Endothelial cell (in vitro differentiated cells): ENCODE data around the gene FARS2. TPM values are rescaled to one million over a fixed set of nuclear protein-coding genes. Genes with fewer than 3 reads are reported as not detected.

Experiments used
- DNase-seq: peaks from one replicate; pipeline ENCODE4 v3.0.0; 2021; ENCODE audit warnings: low spot score
- H3K27ac Mint-ChIP-seq: one replicate; pipeline ENCODE4 v1.8.0; 2021; ENCODE audit warnings: mixed read lengths, inconsistent platforms; ENCODE audit not compliant: unreplicated experiment
- H3K27me3 Mint-ChIP-seq: one replicate; pipeline ENCODE4 v1.8.0; 2021; ENCODE audit warnings: mild to moderate bottlenecking, moderate library complexity, mixed read lengths, inconsistent platforms; ENCODE audit not compliant: unreplicated experiment
- H3K36me3 Mint-ChIP-seq: one replicate; pipeline ENCODE4 v1.8.0; 2021; ENCODE audit warnings: mild to moderate bottlenecking, low read depth, mixed read lengths, inconsistent platforms; ENCODE audit not compliant: unreplicated experiment
- H3K4me1 Mint-ChIP-seq: one replicate; pipeline ENCODE4 v1.8.0; 2021; ENCODE audit warnings: mild to moderate bottlenecking, mixed read lengths, inconsistent platforms; ENCODE audit not compliant: unreplicated experiment
- H3K4me3 Mint-ChIP-seq: one replicate; pipeline ENCODE4 v1.8.0; 2021; ENCODE audit warnings: mild to moderate bottlenecking, mixed read lengths, inconsistent platforms; ENCODE audit not compliant: unreplicated experiment
- H3K9me3 Mint-ChIP-seq: one replicate; pipeline ENCODE4 v1.8.0; 2021; ENCODE audit warnings: mixed read lengths, inconsistent platforms; ENCODE audit not compliant: unreplicated experiment
- CTCF ChIP-seq: fragments of 200-600 bp; sonication (generic); IDR thresholded peaks from one replicate; pipeline ENCODE4 v1.5.0; 2021; ENCODE audit warnings: antibody characterized with exemption; ENCODE audit not compliant: unreplicated experiment
- total RNA-seq: library from RNA; stranded (reverse); fragmentation: NEBNext Ultra II Directional; extraction: Animal tissue kit (Norgen Biotek cat#: 25700); gene quantifications from one replicate; pipeline ENCODE4 v1.2.1, GENCODE V29; 2021; ENCODE audit not compliant: unreplicated experiment

The FARS2 gene
- total RNA-seq, 1 donor from 2014 or later: 17.8 TPM

GRCh38 chr6:5248302-5249098 lies 12.8 kb upstream of the FARS2 start:
- no peak overlapping the region for H3K4me3 Mint-ChIP-seq
- H3K27me3 Mint-ChIP-seq: peaks cover 3% of the 10 kb centered on the region
- no peak overlapping the region for H3K27ac Mint-ChIP-seq
- TF ChIP-seq CTCF: no peak
- H3K36me3 Mint-ChIP-seq: peaks cover 5% of the 10 kb centered on the region
- DNase-seq: no peak
- peaks cover 23% of the 10 kb centered on the region for H3K4me1 Mint-ChIP-seq
- H3K9me3 Mint-ChIP-seq: no peaks in the 10 kb centered on the region

- Mint-ChIP-seq H3K36me3 (peaks cover 5% of the 10 kb centered on the region), H3K27me3 (peaks cover 3% of the 10 kb centered on the region), H3K27ac (no peak overlapping the region), H3K9me3 (no peaks in the 10 kb centered on the region), H3K4me1 (peaks cover 19% of the 10 kb centered on the region), H3K4me3 (no peak overlapping the region)
- no peak for DNase-seq
- no peak for TF ChIP-seq CTCF
Observed at GRCh38 chr6:5249451-5250122, 11.7 kb upstream of the FARS2 start.

- no peak for DNase-seq
- H3K27ac Mint-ChIP-seq: no peak overlapping the region
- peaks cover 12% of the 10 kb centered on the region for H3K4me1 Mint-ChIP-seq
- TF ChIP-seq CTCF: no peak
- H3K36me3 Mint-ChIP-seq: peaks cover 5% of the 10 kb centered on the region
- H3K9me3 Mint-ChIP-seq: no peaks in the 10 kb centered on the region
- peaks cover 3% of the 10 kb centered on the region for H3K27me3 Mint-ChIP-seq
- no peak overlapping the region for H3K4me3 Mint-ChIP-seq
Observed at GRCh38 chr6:5250451-5250850, 10.9 kb upstream of the FARS2 start.

GRCh38 chr6:5250911-5251310 lies 10.4 kb upstream of the FARS2 start:
- Mint-ChIP-seq H3K27ac (no peak overlapping the region), H3K9me3 (no peaks in the 10 kb centered on the region), H3K36me3 (peaks cover 5% of the 10 kb centered on the region), H3K4me3 (no peak overlapping the region), H3K4me1 (peaks cover 8% of the 10 kb centered on the region), H3K27me3 (peaks cover 3% of the 10 kb centered on the region)
- DNase-seq: no peak
- TF ChIP-seq CTCF: no peak

- Mint-ChIP-seq H3K27me3 (peaks cover 2% of the 10 kb centered on the region), H3K4me1 (peaks cover 19% of the 10 kb centered on the region), H3K27ac (no peak overlapping the region), H3K4me3 (no peak overlapping the region), H3K36me3 (no peaks in the 10 kb centered on the region), H3K9me3 (no peaks in the 10 kb centered on the region)
- no peak for DNase-seq
- no peak for TF ChIP-seq CTCF
Observed at GRCh38 chr6:5256952-5257351, 4.4 kb upstream of the FARS2 start.
